Measurements from ENCODE around the gene CNOT10. TPM values are rescaled to one million over a fixed set of nuclear protein-coding genes. Genes with fewer than 3 reads are reported as not detected.
"Not testable (repeated sequence)": the region's sequence is repeated elsewhere in the genome, so short reads cannot be mapped to it uniquely, and the experiment has no call there.

The CNOT10 gene
- total RNA-seq, 1 donor: 31.1 TPM

DNA sequence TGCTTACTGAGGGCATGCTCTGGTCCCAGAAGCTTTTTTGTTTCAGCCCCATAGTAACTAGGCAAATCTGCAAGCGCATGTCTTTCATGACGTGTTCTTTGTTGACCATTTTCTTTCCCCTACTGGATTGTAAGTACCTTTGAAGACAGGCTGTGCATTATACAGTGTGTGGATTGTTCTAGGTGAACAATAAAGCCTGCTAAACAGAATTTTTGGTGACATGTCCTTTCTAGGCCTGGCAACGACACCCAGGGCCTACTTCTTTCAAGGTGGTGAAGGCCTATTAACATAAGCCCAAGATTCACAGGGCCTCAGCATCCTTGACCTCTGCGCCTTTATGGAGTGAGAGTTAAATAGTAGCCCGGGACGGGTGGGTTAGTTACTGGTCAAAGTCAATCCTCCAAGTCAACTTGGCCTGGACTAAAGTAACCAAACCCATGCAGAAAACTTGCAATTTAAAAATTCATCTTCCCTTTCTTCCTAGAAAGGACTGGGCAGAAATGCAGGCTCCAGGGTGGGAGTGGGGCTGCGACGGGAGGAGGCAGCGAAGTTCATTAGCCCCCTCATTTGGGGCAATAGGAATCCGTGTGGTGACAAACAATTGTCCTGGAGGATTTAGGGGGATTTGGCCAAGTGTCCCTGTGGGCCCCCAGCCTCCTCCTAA, 95.2 kb downstream of the CNOT10 start:
- H3K4me3 ChIP-seq (ENCODE audit: low read depth, low read length): peak overlapping the region; percentile 75
- TF ChIP-seq, protein P1, sequence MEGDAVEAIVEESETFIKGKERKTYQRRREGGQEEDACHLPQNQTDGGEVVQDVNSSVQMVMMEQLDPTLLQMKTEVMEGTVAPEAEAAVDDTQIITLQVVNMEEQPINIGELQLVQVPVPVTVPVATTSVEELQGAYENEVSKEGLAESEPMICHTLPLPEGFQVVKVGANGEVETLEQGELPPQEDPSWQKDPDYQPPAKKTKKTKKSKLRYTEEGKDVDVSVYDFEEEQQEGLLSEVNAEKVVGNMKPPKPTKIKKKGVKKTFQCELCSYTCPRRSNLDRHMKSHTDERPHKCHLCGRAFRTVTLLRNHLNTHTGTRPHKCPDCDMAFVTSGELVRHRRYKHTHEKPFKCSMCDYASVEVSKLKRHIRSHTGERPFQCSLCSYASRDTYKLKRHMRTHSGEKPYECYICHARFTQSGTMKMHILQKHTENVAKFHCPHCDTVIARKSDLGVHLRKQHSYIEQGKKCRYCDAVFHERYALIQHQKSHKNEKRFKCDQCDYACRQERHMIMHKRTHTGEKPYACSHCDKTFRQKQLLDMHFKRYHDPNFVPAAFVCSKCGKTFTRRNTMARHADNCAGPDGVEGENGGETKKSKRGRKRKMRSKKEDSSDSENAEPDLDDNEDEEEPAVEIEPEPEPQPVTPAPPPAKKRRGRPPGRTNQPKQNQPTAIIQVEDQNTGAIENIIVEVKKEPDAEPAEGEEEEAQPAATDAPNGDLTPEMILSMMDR (IDR thresholded peaks at IDR 0.05; ENCODE audit: insufficient read depth, low read depth, low read length): no peak
- no peak for DNase-seq (ENCODE audit: low read depth)

DNA sequence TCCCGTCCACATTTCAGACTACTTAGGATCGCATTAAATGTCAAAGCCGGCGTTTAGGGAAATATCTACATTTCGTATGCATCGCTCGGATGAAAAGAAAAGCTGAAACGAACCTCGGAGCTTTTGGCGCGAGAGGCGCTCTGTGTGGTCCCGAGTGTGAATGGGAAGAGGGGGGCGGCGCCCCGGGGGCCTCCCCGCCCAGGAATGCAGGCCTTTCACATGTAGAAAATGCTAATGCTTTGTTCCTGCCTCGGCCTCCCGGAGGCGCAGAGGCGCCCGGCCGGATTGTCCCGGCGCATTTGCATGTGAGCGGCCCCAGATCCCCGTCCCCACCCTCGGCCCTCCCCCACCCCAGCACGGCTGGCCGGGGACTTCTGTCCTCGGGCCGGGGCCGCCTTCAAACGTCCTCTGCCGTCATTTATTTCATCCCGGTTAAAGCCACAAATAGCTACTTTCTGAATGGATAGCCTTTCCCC, 95.8 kb downstream of the CNOT10 start:
- peak overlapping the region; percentile 75 for H3K4me3 ChIP-seq (ENCODE audit: low read depth, low read length)
- DNase-seq (ENCODE audit: low read depth): peak; percentile 30
- TF ChIP-seq, protein P1 (IDR thresholded peaks at IDR 0.05; ENCODE audit: insufficient read depth, low read depth, low read length): no peak

DNA sequence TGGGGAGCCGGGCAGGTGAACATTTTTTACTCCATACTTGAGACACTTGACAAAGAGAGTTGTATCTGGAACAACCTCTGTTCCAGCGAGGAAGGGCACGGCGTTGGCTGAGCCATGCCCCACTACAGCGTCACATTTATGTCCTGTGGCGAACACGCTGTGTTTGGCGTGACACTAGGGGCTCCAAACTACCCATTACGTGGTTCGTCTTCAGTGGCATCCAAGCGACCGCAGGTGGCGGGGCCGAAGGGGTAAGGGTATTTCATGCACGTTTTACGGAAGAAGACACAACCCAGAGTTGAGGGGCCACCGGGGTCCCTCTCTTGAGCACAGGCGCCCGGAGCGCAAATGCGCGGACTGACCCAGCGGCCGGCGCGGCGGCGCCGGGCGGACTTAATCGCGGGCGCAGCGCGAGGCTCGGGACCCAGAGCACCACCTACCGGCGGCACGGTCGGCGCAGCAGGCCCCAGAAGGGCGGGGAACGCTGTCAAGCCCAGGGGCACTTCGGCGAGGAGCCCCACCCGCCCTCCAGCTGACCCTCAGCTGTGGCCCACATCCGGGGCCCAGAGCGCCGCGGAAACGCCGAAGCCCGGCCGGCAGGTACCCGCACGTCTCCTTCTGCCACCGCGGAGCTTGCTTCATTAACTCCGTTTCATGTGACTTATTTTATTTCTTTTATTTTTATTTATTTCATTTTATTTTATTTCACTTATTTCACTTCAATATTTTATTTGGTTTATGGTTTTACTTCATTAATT, 96.4 kb downstream of the CNOT10 start:
- DNase-seq (ENCODE audit: low read depth): peak; percentile 78
- H3K4me3 ChIP-seq (ENCODE audit: low read depth, low read length): peak overlapping the region; percentile 75
- TF ChIP-seq, protein P1 (IDR thresholded peaks at IDR 0.05; ENCODE audit: insufficient read depth, low read depth, low read length): peak; percentile 80

DNA sequence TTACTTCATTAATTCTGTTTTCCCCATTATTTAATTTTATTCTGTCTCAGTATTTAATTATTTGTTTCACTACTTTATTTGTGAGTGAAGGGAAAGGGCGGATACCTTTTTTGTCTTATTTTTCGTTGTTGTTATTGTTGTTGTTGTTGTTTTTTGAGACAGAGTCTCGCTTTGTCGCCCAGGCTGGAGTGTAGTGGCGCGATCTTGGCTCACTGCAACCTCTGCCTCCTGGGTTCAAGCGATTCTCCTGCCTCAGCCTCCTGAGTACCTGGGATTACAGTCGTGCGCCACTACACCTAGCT, 96.9 kb downstream of the CNOT10 start:
- not testable (repeated sequence) for H3K4me3 ChIP-seq (ENCODE audit: low read depth, low read length); DNase-seq (ENCODE audit: low read depth)

DNA sequence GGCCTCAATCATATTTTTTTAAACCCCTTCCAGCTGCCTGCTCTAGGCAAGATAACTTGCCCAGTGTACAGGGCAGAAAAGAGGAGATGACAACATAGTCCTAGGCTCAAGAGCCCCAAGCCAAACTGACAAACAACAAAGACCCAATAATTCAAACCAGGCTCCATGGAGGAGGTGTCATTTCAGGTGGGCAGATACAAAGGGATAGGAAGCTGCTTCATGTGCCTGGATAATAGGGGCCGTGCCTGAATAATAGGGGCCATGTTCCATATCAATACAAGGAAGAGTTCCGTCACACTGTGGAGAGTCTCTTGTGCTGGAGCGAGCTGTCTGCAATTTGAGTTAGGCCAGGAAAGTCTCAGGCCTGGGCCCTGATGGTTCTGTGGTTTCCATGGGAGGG, 97.4 kb downstream of the CNOT10 start:
- DNase-seq (ENCODE audit: low read depth): no peak
- TF ChIP-seq, protein P1 (IDR thresholded peaks at IDR 0.05; ENCODE audit: insufficient read depth, low read depth, low read length): no peak
- no peak overlapping the region for H3K4me3 ChIP-seq (ENCODE audit: low read depth, low read length)

DNA sequence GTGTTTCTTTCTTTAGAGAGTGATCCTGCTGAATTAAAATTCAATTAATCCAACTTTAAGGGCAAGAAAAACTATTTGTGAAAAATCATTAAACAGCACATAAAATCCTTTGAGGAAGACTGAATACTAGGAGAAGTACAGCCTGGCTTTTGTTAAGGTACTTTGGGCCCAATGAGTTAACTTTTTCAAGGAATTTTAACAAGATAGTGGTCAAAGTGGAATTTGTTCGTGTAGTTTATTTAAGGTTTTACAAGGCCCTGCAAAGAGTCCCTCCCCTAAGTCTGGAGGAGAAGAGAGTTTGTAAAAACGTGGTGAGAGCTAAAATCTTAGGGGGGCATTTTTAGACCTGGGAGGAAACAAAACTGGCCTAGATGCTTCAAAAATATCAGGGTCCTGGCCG, 106.8 kb downstream of the CNOT10 start:
- TF ChIP-seq, protein P1 (IDR thresholded peaks at IDR 0.05; ENCODE audit: insufficient read depth, low read depth, low read length): no peak
- no peak overlapping the region for H3K4me3 ChIP-seq (ENCODE audit: low read depth, low read length)
- DNase-seq (ENCODE audit: low read depth): peak; percentile 64

DNA sequence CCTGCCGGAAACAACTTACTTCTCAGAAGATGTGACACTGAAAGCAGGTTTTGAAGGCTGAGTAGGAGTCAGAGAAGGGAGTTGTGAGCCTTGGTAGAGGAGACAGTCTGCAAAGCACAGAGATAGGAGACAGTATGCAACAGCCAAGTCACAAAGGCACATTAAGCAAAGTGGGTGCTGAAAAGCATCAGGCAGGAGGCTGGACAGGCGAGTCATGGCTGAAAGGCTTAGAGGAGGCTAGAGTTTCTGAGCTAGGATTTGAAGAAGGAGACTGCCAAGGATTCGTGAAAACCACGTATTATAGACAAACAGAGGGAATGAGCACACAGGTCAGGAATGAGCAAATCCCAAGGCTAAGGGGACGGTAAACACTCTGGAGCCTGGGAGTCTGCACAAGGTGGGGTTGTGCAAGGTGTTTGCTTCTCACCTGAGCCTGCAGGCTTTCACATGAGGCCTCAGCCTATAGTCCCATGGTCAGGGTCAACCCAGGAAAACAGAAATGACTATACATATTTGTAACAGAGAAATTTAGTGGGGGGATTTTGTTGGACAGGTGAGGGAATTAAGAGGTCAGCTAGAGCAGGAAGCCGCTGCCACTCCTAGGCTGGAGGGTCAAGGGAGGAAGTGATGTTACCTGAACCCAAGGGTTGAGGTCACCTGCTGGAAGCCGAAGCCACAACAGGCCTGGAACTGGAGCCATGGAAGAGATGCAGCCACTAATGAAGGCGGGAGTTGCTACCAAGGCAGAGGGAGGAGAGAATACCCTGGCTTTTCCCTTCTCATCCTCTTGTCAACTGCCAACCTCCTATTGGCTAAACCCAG, 109.7 kb downstream of the CNOT10 start:
- no peak overlapping the region for H3K4me3 ChIP-seq (ENCODE audit: low read depth, low read length)
- peak; percentile 39 for DNase-seq (ENCODE audit: low read depth)
- TF ChIP-seq, protein P1 (IDR thresholded peaks at IDR 0.05; ENCODE audit: insufficient read depth, low read depth, low read length): no peak

DNA sequence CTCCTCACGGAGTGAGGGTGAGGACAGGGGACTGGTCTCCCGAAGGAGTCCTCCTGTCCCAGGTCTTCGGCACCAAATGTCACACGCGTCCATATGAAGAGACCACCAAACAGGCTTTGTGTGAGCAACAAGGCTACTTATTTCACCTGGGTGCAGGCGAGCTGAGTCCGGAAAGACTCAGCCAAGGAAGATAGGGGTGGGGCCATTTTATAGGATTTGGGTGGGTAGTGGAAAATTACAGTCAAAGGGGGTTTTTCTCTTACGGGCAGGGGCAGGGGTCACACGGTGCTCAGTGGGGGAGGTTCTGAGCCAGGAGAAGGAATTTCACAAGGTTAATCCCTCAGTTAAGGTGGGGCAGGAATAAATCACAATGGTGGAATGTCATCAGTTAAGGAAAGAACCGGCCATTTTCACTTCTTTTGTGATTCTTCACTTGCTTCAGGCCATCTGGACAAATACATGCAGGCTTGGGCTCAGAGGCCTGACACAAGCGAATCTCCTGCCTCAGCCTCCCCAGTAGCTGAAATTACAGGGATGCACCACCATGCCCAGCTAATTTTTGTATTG, 111.5 kb downstream of the CNOT10 start:
- not testable (repeated sequence) for H3K4me3 ChIP-seq (ENCODE audit: low read depth, low read length); DNase-seq (ENCODE audit: low read depth)
